NCI-H524 treated with DMSO at 0.1 percent for 48 hours (cell line): Measurements from ENCODE around the gene MUCL3.
"Not testable (repeated sequence)": the region's sequence is repeated elsewhere in the genome, so short reads cannot be mapped to it uniquely, and the experiment has no call there.

ENCODE experiments used
- DNase-seq: peaks from one replicate; lab custom pipeline; 2025; lab: John Stamatoyannopoulos, UW

Gene MUCL3

DNA sequence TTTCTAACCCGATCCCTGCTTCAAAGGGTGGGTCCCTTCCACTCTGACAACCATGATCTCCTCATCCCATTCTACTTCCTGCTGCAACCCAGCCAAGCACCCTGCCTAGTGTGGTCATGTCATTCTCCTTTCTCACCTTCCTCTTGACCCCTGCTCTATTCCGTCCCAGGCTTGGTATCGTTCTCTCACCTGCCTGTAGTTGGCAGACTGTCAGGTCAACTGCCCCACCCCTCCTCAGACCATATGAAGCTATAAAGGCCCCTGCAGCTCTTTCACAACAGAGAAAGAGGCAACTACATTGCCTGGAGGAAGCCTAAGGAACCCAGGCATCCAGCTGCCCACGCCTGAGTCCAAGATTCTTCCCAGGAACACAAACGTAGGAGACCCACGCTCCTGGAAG lies 42.7 kb downstream of the MUCL3 start, which contains the start of gene MUC21:
TSS of gene MUC21 (plus strand) at position 280 of the 400 bp plus-strand sequence. CDS start 241 bp downstream, outside the sequence.
- DNase-seq = no peak

DNA sequence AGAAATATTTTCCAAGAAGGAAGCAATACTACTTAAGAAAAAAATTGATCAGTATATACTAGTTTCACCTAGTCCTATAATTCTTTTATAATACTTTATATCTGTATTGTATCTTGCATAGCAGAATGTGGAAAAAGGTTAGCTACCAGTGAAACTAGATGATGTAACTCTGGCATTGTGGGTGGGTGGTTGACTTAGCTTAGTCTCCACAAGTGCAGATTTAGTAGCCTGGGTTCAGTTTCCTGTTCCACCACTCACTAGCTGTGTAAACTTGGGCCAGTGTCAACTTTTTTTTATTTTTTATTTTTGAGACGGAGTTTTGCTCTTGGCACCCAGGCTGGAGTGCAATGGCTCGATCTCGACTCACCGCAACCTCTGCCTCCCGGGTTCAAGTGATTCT lies 44.7 kb downstream of the MUCL3 start:
- DNase-seq = no peak

GRCh38 chr6:30987304-30987703 lies 46.5 kb downstream of the MUCL3 start:
- DNase-seq = no peak

DNA sequence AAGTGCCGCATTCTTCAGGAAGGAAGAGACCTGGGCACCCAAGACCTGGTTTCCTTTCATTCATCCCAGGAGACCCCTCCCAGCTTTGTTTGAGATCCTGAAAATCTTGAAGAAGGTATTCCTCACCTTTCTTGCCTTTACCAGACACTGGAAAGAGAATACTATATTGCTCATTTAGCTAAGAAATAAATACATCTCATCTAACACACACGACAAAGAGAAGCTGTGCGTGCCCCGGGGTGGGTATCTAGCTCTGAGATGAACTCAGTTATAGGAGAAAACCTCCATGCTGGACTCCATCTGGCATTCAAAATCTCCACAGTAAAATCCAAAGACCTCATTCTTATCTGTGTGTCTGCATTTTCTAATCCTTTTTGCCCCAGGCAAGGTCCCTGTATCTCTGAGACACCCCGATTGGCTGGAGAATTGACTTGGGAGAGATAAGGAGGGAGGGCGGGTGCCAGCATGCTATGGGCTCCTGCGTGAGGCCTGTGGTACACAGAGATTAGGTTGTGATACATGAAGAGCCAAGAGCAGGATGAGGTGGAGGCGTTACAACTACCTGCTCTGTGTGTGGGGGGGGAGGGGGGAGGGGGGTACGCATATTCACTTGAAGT lies 47.5 kb downstream of the MUCL3 start:
- no peak for DNase-seq

GRCh38 chr6:30990422-30991086 lies 49.8 kb downstream of the MUCL3 start:
- DNase-seq = no peak

DNA sequence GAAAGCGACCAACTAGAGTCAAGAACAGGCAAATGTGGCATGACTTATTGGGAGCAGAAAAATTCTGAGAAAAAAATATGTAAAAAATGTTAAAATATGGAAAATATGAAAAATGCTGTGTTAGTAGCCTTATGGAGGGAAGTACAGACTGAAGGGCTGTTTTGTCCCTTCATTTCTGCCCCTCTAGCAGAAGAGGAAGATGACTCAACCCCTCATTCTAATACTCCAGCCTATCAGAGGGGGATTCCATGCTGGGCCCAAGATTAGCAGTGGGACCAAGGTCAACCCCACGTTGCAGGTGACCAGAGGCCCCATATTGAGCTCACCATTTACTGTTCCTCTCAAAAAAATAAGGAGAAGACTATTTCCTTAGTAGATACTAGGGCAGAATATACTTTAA lies 51.1 kb downstream of the MUCL3 start:
- no peak for DNase-seq

DNA sequence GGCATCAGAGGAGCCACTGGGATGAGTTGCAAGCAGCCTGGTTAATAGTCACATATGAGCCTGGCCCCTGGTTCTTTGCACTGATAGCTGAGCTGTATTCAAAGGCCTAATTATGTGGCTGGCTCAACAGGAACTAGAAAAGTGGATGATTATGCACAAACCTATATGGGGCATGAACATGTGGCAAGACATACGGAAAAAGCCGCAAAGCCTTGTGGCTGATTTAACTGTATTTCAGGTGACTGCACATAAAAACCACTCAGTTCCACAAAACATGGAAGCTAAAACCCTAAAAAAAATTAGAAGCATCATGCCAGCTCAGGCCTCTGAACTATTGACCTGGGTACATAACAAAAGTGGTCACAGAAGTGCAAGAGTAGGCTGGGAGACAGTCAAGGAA lies 56.5 kb downstream of the MUCL3 start:
- no peak for DNase-seq

GRCh38 chr6:30998785-30999184 lies 58.0 kb downstream of the MUCL3 start:
- DNase-seq = no peak

DNA sequence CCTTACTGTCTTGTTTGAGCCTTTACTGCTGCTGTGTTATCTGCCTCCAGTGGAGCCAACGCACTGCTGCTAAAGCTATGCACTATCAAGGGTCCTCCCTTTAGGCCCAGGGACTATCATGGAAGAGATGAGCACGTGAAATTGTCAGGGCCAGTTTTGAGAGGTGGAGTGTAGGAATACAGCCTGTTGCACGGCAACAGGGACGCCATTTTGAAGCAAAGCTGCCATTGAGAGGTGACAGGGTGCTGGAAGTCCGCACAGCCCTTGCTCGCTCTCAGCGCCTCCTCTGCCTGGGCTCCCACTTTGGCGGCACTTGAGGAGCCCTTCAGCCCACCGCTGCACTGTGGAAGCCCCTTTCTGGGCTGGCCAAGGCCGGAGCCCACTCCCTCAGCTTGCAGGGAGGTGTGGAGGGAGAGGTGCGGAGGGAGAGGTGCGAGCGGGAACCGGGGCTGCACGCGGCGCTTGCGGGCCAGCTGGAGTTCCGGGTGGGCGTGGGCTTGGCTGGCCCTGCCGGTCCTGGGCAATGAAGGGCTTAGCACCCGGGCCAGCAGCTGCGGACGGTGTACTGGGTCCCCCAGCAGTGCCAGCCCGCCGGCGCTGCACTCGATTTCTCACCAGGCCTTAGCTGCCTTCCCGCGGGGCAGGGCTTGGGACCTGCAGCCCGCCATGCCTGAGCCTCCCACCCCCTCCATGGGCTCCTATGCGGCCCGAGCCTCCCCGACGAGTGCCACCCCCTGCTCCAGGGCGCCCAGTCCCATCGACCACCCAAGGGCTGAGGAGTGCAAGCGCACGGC lies 59.5 kb downstream of the MUCL3 start:
- not testable (repeated sequence) for DNase-seq

DNA sequence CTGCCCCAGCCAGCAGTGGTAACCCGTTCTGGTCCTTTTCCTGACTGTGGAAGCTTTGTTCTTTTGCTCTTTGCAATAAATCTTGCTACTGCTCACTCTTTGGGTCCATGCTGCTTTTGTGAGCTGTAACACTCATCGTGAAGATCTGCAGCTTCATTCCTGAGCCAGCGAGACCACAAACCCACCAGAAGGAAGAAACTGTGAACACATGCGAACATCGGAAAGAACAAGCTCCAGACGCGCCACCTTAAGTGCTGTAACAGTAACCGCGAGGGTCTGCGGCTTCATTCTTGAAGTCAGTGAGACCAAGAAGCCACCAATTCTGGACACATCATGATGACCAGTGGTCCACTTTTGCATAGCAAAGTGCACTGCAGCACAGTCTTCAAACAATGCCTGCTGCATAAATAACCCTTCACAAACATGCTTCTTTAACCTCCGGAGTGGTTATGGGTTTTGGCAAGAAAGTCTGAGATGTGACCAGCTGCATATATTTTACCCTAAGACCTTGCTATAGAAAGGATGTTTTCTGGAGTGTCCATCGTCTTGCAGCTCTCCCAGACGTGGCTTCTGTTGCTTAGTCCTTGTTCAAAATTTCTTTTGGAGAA lies 60.6 kb downstream of the MUCL3 start:
- no peak for DNase-seq

- no peak for DNase-seq
Measured at GRCh38 chr6:31002471-31002870, 61.7 kb downstream of the MUCL3 start.
